ENCODE results near the gene PWWP2B. TPM values are rescaled to one million over a fixed set of nuclear protein-coding genes. Genes with fewer than 3 reads are reported as not detected.
A peak's percentile ranks its signal among the peaks of the same experiment; 100 is the strongest.

The PWWP2B gene
- total and polyA plus RNA-seq, 5 experiments from 2014 or later: 1.2 to 10.2 (median 2.9) TPM

- H3K27me3 Mint-ChIP-seq: no peaks in the 10 kb centered on the region
- H3K36me3 Mint-ChIP-seq: no peaks in the 10 kb centered on the region
- ATAC-seq (no peak), DNase-seq (no peak)
- no peak overlapping the region for H3K4me3 Mint-ChIP-seq
- no peaks in the 10 kb centered on the region for H3K9me3 Mint-ChIP-seq
- peaks cover 3 to 10% (median 5%) of the 10 kb centered on the region in 4 donors for H3K4me1 Mint-ChIP-seq
- POLR2A ChIA-PET: interaction anchor here (0.9 kb wide), 1 partner anchor 22 kb away, joined by 4 read pairs; no protein-coding TSS in a partner anchor
- H3K27ac Mint-ChIP-seq: no peak overlapping the region
These were observed 41.2 kb upstream of the PWWP2B start for GRCh38 chr10:132355754-132356153.

GRCh38 chr10:132356621-132357195 lies 40.3 kb upstream of the PWWP2B start:
- Mint-ChIP-seq H3K27me3 (no peaks in the 10 kb centered on the region), H3K9me3 (no peaks in the 10 kb centered on the region), H3K36me3 (no peaks in the 10 kb centered on the region), H3K27ac (no peak overlapping the region), H3K4me3 (no peak overlapping the region), H3K4me1 (peaks cover 3 to 10% (median 5%) of the 10 kb centered on the region in 4 donors)
- POLR2A ChIA-PET: no interaction called here
- DNase-seq: no peak
- no peak for ATAC-seq

GRCh38 chr10:132357286-132358058 lies 39.5 kb upstream of the PWWP2B start:
- DNase-seq (no peak), ATAC-seq (no peak)
- no peak overlapping the region for H3K4me3 Mint-ChIP-seq
- peak overlapping the region in 2 of 10 donors; percentile 63 to 75 for H3K27ac Mint-ChIP-seq
- POLR2A ChIA-PET: no interaction called here
- peaks cover 3 to 10% (median 5%) of the 10 kb centered on the region in 4 donors for H3K4me1 Mint-ChIP-seq
- peaks cover 0 to 3% (median 0%) of the 10 kb centered on the region in 3 donors for H3K36me3 Mint-ChIP-seq
- H3K9me3 Mint-ChIP-seq: no peaks in the 10 kb centered on the region
- H3K27me3 Mint-ChIP-seq: no peaks in the 10 kb centered on the region

- Mint-ChIP-seq H3K4me1 (peaks cover 0 to 6% (median 3%) of the 10 kb centered on the region in 4 donors), H3K9me3 (no peaks in the 10 kb centered on the region), H3K27ac (no peak overlapping the region), H3K4me3 (no peak overlapping the region), H3K36me3 (peaks cover 0 to 5% (median 0%) of the 10 kb centered on the region in 3 donors), H3K27me3 (no peaks in the 10 kb centered on the region)
- no peak for DNase-seq
- ATAC-seq: no peak
- POLR2A ChIA-PET: interaction anchor here (0.6 kb wide), 1 partner anchor 28 kb away, joined by 4 read pairs; no protein-coding TSS in a partner anchor
These were observed 37.5 kb upstream of the PWWP2B start for GRCh38 chr10:132359305-132360040.

- peak in 1 of 10 donors; percentile 21 for DNase-seq
These were observed 36.1 kb upstream of the PWWP2B start for GRCh38 chr10:132360766-132361447.

GRCh38 chr10:132361581-132362101 lies 35.4 kb upstream of the PWWP2B start:
- ATAC-seq: no peak
- H3K27ac Mint-ChIP-seq: no peak overlapping the region
- H3K4me3 Mint-ChIP-seq: no peak overlapping the region
- POLR2A ChIA-PET: no interaction called here
- H3K36me3 Mint-ChIP-seq: peaks cover 0 to 5% (median 3%) of the 10 kb centered on the region in 3 donors
- H3K4me1 Mint-ChIP-seq: peaks cover 0 to 11% (median 8%) of the 10 kb centered on the region in 4 donors
- no peak for DNase-seq
- no peaks in the 10 kb centered on the region for H3K9me3 Mint-ChIP-seq
- H3K27me3 Mint-ChIP-seq: no peaks in the 10 kb centered on the region

More at GRCh38 chr10:132360766-132361447, 36.1 kb upstream of the PWWP2B start:
- peak; percentile 46 to 51 for ATAC-seq
- Mint-ChIP-seq H3K9me3 (no peaks in the 10 kb centered on the region), H3K36me3 (peaks cover 0 to 5% (median 3%) of the 10 kb centered on the region in 3 donors), H3K27me3 (no peaks in the 10 kb centered on the region), H3K4me1 (peaks cover 0 to 11% (median 8%) of the 10 kb centered on the region in 4 donors), H3K27ac (peak overlapping the region in 2 of 10 donors; percentile 17 to 54), H3K4me3 (no peak overlapping the region)
- POLR2A ChIA-PET: no interaction called here

- no peak for DNase-seq
- no peak overlapping the region for H3K4me3 Mint-ChIP-seq
- peaks cover 0 to 11% (median 8%) of the 10 kb centered on the region in 4 donors for H3K4me1 Mint-ChIP-seq
- H3K36me3 Mint-ChIP-seq: peaks cover 0 to 9% (median 7%) of the 10 kb centered on the region in 3 donors
- ATAC-seq: no peak
- no peaks in the 10 kb centered on the region for H3K9me3 Mint-ChIP-seq
- H3K27me3 Mint-ChIP-seq: no peaks in the 10 kb centered on the region
- POLR2A ChIA-PET: no interaction called here
- H3K27ac Mint-ChIP-seq: no peak overlapping the region
These were observed 34.8 kb upstream of the PWWP2B start for GRCh38 chr10:132362151-132362611.

GRCh38 chr10:132363376-132363775 lies 33.6 kb upstream of the PWWP2B start:
- ATAC-seq (no peak), DNase-seq (no peak)
- Mint-ChIP-seq H3K4me3 (no peak overlapping the region), H3K27ac (peak overlapping the region in 1 of 10 donors; percentile 22), H3K4me1 (peaks cover 0 to 11% (median 8%) of the 10 kb centered on the region in 4 donors), H3K27me3 (no peaks in the 10 kb centered on the region), H3K36me3 (peaks cover 0 to 11% (median 10%) of the 10 kb centered on the region in 3 donors), H3K9me3 (no peaks in the 10 kb centered on the region)
- POLR2A ChIA-PET: no interaction called here

- POLR2A ChIA-PET: no interaction called here
- Mint-ChIP-seq H3K36me3 (peaks cover 0 to 11% (median 10%) of the 10 kb centered on the region in 3 donors), H3K27ac (peak overlapping the region in 7 of 10 donors; percentile 0 to 80 (median 73)), H3K9me3 (no peaks in the 10 kb centered on the region), H3K4me1 (peaks cover 0 to 11% (median 8%) of the 10 kb centered on the region in 4 donors), H3K4me3 (no peak overlapping the region), H3K27me3 (no peaks in the 10 kb centered on the region)
- peak; percentile 25 to 36 for ATAC-seq
- no peak for DNase-seq
These were observed 32.9 kb upstream of the PWWP2B start for GRCh38 chr10:132363921-132364593.

GRCh38 chr10:132364594-132364970 lies 32.4 kb upstream of the PWWP2B start:
- no peak for ATAC-seq

GRCh38 chr10:132365102-132365501 lies 31.9 kb upstream of the PWWP2B start:
- Mint-ChIP-seq H3K27ac (peak overlapping the region in 3 of 10 donors; percentile 16 to 77 (median 72)), H3K4me1 (peaks cover 0 to 11% (median 8%) of the 10 kb centered on the region in 4 donors), H3K27me3 (no peaks in the 10 kb centered on the region), H3K9me3 (no peaks in the 10 kb centered on the region), H3K4me3 (no peak overlapping the region), H3K36me3 (peaks cover 0 to 11% (median 10%) of the 10 kb centered on the region in 3 donors)
- POLR2A ChIA-PET: no interaction called here
- DNase-seq (no peak), ATAC-seq (no peak)

More at GRCh38 chr10:132364594-132364970, 32.4 kb upstream of the PWWP2B start:
- H3K9me3 Mint-ChIP-seq: no peaks in the 10 kb centered on the region
- H3K27me3 Mint-ChIP-seq: no peaks in the 10 kb centered on the region
- H3K36me3 Mint-ChIP-seq: peaks cover 0 to 11% (median 10%) of the 10 kb centered on the region in 3 donors
- no peak for DNase-seq
- POLR2A ChIA-PET: no interaction called here
- no peak overlapping the region for H3K4me3 Mint-ChIP-seq
- peaks cover 0 to 11% (median 8%) of the 10 kb centered on the region in 4 donors for H3K4me1 Mint-ChIP-seq
- H3K27ac Mint-ChIP-seq: peak overlapping the region in 8 of 10 donors; percentile 15 to 77 (median 46)
